Activated T-cell treated with anti-CD3 and anti-CD28 coated beads, Interleukin-2, amount 50 U/mL, for 48 hours (primary cell): ENCODE measurements around the gene CHERP.
A peak's percentile ranks its signal among the peaks of the same experiment; 100 is the strongest.

ENCODE experiments used
- DNase-seq, 2 experiments: peaks; one replicate each; pipeline ENCODE4 v3.0.0-alpha.2; 2020

The CHERP gene, protein sequence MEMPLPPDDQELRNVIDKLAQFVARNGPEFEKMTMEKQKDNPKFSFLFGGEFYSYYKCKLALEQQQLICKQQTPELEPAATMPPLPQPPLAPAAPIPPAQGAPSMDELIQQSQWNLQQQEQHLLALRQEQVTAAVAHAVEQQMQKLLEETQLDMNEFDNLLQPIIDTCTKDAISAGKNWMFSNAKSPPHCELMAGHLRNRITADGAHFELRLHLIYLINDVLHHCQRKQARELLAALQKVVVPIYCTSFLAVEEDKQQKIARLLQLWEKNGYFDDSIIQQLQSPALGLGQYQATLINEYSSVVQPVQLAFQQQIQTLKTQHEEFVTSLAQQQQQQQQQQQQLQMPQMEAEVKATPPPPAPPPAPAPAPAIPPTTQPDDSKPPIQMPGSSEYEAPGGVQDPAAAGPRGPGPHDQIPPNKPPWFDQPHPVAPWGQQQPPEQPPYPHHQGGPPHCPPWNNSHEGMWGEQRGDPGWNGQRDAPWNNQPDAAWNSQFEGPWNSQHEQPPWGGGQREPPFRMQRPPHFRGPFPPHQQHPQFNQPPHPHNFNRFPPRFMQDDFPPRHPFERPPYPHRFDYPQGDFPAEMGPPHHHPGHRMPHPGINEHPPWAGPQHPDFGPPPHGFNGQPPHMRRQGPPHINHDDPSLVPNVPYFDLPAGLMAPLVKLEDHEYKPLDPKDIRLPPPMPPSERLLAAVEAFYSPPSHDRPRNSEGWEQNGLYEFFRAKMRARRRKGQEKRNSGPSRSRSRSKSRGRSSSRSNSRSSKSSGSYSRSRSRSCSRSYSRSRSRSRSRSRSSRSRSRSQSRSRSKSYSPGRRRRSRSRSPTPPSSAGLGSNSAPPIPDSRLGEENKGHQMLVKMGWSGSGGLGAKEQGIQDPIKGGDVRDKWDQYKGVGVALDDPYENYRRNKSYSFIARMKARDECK

DNA sequence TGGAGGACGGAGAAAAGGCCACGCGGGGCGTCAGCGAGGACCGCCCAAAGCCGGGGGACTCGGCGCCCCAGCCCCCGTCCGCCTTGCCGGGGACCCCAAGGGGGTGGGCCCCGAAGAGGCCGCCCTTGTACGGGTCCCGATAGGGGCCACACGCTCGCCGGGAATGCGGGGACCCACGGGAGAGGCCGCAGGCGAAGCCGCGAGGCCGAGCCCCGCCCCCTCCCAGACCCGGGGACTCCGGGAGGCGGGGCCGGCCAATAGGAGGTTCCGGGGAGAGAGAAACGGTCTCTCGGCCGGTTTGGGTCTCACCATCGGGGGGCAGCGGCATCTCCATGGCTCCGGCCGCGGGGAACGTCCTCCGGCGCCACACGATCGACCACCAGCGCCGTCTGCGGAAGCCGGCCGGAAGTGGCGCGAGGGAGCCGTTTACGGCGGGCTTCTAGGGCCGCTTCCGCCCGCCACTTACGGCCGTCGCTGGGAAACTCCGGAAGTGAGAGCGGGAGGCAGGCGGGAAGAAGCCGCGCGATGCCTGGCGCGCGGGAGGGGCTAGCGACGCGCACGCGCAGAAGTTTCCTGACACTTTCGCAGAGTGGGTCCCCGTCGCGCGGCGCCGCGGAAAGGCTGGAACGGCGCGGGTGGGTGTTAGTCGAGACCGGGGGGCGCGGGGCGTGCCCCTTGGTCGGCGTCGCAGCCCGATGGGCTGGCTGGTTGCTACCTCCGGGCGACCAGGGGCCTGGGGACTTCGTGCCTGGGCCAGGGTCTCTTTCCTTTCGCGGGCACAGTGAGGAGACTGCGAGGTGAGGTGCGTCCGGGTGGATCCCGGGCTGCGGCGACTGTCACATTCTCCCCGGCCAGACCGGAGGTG, at the start of gene CHERP:
Gene CHERP, minus strand, starts transcription at position 393 of the 865 bp plus-strand sequence. Its CDS starts 59 bp downstream, at position 334.
- peak; percentile 95 to 96 for DNase-seq

DNA sequence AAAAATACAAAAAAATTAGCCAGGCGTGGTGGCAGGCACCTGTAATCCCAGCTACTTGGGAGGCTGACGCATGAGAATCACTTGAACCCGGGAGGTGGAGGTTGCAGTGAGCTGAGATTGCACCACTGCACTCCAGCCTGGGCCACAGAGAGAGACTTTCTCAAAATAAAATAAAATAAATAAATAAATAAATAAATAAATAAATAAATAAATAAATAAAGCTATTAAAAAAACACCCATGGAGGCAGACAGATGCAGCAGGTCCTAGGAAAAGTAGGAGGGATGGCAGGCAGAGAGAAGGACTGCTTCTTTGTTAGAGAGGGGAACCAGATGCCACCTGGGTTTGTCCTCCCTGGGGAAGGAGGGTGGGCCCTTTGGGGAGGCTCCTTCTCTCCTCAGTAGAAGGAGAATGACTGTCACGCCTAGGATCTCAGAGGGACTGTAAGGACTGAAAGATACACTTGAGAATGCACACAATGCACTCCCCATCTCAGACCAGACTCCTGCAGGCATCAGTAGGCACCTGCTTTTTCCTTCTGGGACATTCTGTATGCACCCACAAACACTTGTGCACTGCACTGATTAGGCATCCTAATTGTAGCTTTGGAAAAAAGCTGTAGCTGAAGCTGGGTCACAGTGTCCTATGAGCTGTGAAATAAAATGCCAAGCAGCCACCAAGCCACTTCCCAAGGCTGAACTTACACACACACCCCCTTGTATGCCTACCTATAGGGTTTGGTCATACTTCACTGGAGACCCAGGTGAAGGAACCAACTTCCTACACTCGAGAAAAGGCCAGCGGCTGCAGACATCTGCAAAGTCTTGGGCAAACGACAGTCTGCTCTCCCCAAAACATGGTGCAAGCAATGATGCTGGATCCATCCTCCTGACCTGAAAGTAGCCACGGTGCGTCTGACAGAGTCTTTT, 48.9 kb upstream of the CHERP start:
- no peak for DNase-seq

DNA sequence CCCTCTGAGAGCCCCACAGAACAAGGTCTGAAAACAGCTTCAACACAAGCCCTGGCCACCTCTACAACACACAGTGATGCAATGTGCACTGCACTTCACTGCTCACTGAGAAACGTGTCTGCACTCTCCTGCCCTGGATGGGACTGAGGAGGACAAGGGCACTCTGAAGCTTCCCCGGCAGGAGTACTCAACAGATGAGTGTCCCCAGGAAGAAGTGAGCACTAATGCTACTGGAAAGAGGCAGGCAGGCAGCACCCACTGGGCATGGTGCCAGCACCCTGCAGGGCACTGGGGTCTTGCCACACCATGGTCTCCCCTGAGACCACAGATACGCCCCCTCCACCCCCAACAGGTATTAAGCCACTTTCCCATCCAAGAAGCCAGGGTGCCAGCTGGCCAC, 47.7 kb upstream of the CHERP start:
- DNase-seq, result no peak

DNA sequence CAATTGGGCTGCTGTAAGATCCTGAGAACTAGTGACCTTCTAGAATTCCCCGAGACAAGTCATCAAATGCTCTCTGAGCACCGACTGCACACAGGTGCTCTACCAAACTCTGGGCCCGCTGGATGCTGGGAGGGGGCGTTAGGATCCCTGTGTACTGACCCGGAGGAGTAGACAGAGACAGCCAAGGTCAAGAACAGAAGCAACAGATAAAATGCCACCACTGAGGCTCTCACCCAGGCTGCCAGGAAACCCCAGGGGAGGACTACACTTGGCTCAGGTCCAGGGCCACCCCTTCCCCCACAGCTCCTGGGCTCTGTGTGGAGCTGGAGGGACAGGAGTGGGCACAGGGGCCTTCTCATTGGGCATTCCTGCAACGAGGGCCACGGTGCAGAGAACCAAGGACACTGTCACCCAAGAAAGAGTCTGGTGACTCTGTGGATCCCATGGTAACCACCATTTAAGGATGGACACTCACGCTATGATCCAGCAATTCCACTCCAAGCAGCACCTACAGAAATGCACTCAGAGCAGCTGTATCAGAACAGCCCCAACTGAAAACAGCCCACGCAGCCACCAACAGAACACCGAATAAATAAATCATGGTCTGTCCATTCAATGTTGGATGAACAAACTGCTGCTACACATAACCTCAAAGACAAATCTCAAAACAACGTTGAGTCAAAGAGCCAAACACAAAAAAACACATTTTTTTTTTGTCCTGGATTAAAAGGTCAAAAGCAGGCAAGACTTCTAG, 46.8 kb upstream of the CHERP start:
- DNase-seq, result no peak

DNA sequence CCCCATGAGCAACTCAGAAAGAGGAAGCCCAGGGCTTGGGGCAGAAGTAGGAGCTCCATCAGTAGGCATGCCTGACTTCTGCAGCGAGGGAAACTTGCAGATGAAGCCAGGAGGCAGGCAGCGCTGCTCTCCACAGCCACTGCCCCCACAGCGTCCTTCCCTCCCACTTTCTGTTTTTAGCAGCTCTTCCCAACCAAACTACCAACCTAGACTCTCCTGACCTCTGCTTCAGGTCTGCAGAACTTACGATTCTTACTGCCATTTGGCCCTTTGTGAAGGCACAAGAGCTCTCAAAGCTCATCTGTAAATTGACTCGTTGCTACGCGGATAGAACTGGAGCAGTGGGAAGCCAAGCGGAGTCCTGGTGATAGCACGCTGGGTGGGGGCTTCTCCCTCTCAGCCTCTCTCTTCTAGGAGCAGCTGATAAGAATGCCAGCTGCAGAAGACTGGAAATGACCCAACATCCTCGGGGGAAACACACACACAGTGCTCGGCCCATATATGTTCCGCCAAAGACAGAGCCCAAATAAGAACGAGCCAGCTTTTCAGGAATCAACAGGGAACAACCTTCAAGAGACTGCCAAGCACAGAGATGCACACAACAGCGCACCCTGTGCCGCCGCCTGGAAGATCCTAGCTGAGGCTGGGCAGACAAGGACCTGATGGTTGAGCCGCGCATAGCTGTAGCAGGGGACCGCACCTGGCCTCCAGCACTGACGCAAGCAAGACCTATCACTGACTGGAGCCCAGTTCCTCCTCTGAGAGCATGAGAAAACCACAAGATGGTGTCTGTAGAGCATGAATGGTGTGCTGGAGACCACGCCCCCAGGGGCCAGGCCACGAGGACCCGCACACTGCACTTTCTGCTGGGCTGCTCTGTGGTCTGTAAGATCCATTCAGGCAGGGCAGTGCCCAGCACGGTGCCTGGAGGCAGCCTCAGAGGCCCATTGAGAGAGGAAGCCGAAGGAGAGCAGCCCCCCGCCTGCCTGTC, 45.9 kb upstream of the CHERP start:
- peak; percentile 69 to 77 for DNase-seq

DNA sequence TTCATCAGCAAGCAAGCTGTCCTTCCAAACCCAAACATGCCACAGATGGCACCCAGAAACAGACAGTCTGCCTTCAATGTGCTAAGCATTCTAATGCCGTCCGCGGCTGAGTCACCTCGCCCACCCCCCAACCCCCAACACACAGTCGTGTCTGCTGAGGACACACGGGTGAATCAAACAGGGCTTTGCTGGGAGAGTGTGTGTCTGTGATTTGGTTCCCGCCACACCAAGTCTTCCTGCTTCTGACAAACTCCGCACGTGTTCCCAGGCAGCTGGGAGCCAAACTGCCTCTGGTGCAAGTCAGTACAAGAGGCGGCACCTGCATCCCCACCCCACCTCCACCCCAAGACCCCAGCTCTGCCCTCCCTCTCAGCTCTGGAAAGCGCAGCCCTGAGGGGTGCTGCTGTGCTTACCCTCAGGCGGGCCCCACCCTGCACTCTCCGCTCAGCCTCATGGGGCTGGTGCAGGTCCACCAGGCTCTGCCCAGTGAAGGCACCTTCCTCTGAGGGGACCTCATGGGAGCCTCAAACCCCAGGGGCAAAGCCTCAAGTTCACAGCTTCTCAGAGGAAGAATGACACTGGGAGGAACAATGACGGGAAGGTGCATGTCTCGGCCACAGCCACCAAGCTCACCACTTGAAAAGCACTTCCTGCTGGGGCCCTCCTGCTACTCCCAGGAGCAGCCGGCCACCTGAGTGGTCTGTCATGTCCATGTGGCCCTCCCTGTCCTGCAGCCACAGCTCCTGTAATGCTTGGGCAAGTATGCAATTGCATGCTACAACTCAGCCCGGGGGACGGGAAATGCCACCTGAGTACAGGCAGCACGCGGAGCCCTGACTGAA, 45.0 kb upstream of the CHERP start:
- DNase-seq, result peak; percentile 67 to 72

DNA sequence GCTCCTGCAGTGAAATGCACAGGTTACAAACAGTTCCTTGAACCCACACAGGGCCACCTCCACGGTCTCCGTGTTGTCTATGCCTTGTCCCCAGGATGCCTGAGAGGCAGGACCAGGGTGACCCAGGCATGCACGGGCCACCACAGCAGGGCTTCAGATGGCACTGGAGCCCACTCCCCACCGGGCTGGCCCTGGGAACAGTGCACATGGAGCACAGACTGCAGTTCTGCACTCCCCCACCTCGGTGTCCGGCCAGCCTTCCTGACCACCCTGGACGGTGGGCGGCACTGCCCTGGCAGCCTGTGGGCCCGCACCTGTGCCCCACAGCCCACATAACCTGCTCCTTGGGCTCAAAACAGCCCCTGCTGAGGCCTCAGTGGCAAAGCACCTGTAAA, 44.2 kb upstream of the CHERP start:
- DNase-seq, result no peak

DNA sequence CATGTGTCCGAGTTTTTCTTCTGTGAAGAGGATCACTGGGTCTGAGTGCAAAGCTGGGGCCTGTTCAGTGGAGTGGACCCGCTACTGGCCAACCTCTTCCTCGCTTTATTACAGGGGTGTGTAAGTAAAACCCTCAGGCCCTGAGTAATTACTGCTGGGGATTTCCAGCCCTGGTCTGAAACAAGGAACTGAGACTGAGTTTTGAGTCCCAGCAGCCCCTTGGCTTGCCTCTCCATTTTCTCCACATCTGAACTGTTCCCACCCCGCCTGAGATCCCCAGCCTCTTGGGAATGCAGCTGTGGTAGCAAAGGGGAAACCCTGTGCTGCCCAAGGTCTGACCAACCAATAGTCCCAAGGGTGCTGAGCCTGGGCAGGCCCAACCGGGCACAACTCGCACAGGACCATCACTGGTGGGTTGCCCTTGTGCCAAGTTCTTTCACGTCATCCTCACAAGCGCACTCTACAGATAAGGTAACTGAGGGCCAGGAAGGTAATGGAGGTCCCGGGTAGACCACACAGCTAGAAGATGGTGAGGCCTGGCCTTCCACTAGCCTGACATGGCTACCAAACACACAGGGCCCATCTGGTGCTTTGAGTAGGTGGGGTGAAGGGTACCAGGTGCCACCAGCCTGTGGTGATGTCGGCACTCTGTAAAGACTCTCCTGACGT, 43.7 kb upstream of the CHERP start:
- peak; percentile 60 to 65 for DNase-seq

DNA sequence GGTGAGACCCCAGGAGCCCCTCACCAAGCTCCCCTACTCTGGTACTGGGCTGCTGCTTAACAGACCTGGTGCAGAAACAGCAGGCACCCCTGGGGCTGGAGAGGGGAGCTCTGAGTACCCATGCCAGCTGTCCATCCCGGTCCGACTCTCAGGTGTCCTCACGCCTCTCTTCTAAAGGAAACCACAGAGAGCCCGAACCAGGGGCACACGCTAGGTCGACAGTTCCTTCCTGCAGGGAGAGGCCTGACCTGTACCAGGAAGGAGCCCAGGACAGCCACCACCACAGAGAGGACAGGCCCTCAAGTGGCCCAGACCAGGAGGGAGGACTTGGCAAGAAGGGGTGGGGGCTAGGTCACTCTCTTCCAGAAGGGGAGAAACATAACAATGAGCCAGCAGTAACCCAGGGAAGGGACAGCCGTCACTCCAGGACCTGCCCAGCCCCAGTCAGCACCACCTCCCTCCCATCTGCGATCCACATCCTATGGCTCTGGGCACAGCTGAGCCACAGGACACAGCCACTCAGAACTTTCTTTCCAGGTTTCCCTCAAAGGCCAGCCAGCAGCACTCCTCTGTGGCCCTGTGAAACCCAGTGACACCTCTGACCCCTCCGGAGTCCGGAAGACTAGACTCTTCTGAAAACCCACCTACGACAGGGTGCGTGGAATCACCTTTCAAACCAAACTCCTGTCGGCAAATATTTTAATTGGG, 43.0 kb upstream of the CHERP start:
- peak; percentile 36 to 42 for DNase-seq

DNA sequence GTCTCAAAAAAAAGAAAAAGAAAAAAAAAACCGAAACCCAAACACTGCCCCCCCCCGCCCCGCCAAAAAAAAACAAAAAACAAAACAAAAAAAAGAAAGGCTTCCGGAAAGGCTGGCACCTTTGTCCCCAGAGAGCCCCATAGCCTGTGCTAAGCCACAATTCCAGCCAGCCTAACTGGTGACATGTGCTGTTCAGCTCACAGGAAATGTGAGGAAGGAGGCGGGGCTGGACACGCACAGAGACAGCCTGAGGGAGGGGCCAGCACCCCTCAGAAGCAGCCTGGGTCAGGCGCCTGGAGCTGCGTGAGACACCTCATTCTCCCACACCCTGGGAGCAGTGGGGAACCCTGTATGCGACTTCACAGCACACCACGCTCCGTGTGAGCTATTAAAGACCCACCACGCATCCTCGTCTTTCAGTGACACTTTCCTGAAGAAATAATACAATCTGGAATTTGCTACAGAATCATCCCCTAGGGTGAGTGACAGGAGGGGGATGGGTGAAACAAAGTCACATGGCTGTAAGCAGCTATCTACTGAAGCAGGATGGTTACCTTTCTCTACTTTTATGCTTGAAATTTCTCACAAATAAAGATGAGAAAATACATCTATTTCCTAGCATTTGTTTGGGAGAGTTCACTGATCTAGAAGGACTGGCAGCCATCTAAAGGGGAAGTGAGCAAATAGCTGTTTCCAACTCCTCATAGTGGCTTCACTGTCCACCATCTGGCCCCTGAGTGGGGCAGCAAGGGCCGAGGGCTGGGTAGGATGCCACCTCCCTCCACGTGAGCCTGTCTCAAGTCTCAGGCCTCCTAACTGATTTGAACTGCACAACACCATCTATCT, 42.2 kb upstream of the CHERP start:
- DNase-seq, result peak; percentile 89 to 91

DNA sequence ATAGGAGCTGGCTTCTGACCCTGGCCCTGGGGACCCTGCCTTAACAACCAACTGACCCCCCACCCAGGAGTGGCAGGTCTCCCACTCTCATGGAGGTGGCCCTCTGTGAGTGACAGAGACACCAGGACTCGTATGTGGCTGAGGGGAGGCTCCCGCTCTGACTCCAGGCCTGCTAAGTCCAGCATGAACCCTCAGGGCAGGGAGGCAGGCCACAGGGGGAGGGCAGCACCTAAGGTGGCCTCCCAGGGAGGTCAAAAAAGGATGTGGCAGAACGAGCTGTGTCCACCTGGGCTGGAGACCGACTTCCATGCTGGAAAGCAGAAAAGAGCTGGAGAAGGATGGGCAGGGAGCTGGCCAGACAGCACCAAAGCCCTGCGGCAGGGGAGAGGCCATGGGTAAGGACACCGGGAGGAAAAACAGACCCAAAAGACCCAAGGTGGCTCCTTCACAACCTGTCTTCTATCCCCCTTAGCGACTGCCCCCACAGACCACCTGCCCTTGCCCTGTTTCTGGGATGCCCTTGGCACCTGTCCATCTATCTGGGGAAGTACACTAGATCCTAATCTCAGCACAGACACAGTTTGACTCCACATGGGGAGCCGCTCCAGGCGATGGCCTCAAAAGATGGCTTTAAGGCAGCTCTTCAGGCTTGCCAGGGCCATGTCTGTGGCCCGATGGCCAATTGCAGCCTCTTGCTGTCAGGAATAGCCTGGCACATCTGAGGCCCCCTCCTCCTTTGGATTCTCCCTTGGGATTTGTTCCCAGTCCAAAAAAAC, 40.4 kb upstream of the CHERP start:
- DNase-seq, result no peak

DNA sequence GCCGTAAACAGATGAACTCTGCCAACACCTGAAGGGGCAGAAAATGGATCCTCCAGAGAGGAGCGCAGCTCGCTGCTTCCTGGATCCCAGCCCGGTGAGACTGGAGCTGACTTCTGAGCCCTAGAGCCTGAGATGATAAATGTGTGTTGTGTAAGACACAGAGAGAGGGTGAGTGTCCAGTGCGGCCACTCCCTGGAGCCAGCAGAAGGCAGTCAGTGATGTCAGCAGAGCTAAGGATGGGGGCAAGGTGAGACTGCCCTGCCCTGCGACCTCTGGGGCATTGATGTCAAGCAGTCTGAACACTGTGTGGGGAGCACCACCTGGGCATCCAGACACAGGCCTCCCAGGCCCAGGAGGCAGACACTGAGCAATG, 39.7 kb upstream of the CHERP start:
- DNase-seq, result no peak

DNA sequence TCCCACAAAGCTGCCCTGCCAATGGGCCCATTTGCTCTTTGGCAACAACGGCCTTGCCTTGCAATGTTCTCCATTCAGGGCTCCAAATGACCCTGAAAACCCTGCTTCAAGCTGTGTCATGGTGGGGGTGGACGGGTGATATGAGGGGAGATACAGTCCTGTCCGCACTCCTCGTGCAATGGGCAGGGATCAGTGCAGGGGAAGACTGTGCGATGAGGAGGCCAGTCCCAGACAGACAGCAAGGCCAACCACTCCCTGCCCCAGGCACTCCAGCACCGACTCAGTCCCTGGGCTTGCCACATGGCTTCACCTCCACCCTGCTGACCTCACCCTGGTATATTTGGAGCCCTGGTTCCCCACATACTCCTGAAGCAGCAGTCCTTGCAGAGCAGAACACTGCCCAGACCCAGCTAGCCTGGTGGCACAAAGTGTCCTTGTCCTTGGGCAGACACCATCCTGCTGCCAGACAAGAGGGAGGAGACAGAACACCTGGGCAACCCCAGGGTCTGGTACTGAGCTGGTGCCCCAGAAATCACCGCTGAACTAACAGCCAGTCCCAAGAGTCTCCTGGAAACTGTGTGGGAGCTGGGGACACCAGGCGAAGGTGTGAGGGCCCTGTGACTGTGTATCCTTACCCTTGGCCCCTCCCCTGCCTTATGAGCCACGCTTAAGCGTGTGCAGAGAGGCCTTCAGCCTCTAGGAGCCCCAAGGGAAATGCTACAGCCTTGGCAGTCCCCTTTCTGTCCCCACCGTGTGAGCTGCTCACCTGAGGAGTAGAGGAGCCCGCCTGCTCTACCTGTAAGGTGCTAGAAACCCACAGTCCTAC, 39.1 kb upstream of the CHERP start:
- DNase-seq, result no peak

DNA sequence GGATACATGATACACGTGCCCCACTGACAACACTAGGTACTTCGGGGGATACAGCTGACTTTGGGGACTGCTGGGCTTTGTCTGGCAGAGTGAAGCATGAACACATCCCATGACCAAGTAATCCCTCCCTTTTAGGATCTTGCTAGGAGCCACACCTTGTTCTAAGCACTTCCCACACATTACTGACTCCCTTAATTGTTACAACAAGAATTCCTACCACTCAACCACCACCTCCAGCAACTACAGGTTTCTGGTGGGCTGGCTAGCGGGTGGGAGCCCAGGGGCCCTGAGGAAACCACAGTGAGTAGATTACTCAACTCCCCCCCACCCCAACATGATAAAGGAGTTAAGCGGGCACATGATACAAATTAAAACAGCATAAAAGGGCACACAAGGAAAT, 37.1 kb upstream of the CHERP start:
- DNase-seq, result no peak

DNA sequence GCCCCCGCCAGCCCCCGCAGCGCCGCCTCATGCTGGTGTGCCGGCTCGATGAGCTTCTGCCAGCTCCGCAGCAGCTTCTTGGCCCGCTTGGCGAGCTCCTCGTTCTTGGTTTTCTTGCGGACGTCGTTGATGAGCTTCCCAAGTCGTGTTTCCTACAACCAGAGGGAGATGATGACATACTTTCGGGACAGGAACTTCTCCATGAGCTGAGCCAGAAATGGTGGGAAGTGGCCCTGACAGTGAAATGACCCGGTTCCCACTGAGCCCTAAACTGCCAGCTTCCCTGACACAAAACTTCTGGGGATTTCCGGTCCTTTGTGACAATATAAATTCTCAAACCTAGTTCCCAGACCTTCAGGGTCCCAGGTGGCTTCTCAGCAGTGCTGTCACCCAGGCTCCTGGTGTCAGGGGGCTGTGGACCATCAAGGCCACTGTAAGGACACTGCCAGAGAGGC, 35.3 kb upstream of the CHERP start:
- DNase-seq, result no peak
